OCI-LY7 (cell line): ENCODE results near the gene ME1. TPM values are rescaled to one million over a fixed set of nuclear protein-coding genes. Genes with fewer than 3 reads are reported as not detected.
"Not testable (repeated sequence)": the region's sequence is repeated elsewhere in the genome, so short reads cannot be mapped to it uniquely, and the experiment has no call there.

ENCODE experiments used
- BruUV-seq: library from RNA; stranded (reverse); fragments of 400-500 nt; replicated peaks from 2 replicates; lab custom pipeline; 2021; lab: Mats Ljungman, UMichigan
- CTCF ChIA-PET: fragments of 300-600 bp; sonication (Branson Sonifier 250); formaldehyde crosslinking; loops from one replicate; lab custom pipeline; 2022; ENCODE audit warnings: antibody characterized with exemption; ENCODE audit not compliant: unreplicated experiment; lab: Charles Lee
- POLR2A ChIA-PET: fragments of 300-600 bp; sonication (Branson Sonifier 250); formaldehyde crosslinking; loops from one replicate; lab custom pipeline; 2022; ENCODE audit warnings: antibody characterized with exemption; lab: Charles Lee
- DNase-seq: peaks from one replicate; pipeline ENCODE4 v3.0.0-alpha.2; 2015; ENCODE audit warnings: low spot score
- H2AFZ ChIP-seq: fragments of 200-600 bp; sonication (generic), shearing (Covaris generic); 2 replicates; pipeline ENCODE4 v1.6.1; 2014; ENCODE audit warnings: mild to moderate bottlenecking, antibody characterized with exemption, low read length, moderate library complexity
- H3K27ac ChIP-seq: fragments of 200-600 bp; sonication (generic); 2 replicates; pipeline ENCODE4 v1.5.1; 2014; ENCODE audit warnings: mixed run types, low read depth, mild to moderate bottlenecking, moderate library complexity, low read length, inconsistent platforms; ENCODE audit not compliant: poor library complexity, severe bottlenecking
- H3K36me3 ChIP-seq: fragments of 200-600 bp; sonication (generic); 2 replicates; pipeline ENCODE4 v1.6.1; 2014; ENCODE audit warnings: mild to moderate bottlenecking, antibody characterized with exemption, low read length, moderate library complexity, mixed read lengths; ENCODE audit not compliant: insufficient read depth
- H3K4me1 ChIP-seq: fragments of 200-600 bp; sonication (generic); 2 replicates; pipeline ENCODE4 v1.5.1; 2014; ENCODE audit warnings: mild to moderate bottlenecking, low read length; ENCODE audit not compliant: insufficient read depth, poor library complexity, severe bottlenecking
- H3K4me2 ChIP-seq: fragments of 200-600 bp; sonication (generic); 2 replicates; pipeline ENCODE4 v1.6.1; 2014; ENCODE audit warnings: mild to moderate bottlenecking, low read length
- H3K4me3 ChIP-seq: fragments of 200-600 bp; sonication (generic); 2 replicates; pipeline ENCODE4 v1.5.1; 2014; ENCODE audit warnings: mild to moderate bottlenecking, low read depth, low read length; ENCODE audit not compliant: poor library complexity, severe bottlenecking
- H3K79me2 ChIP-seq: fragments of 200-600 bp; sonication (generic); 2 replicates; pipeline ENCODE4 v1.6.1; 2016; ENCODE audit warnings: low read depth, mild to moderate bottlenecking, low read length, moderate library complexity, mixed read lengths; ENCODE audit not compliant: insufficient read depth
- H3K9me2 ChIP-seq: fragments of 200-600 bp; sonication (generic); 2 replicates; pipeline ENCODE4 v1.6.1; 2016; ENCODE audit warnings: mild to moderate bottlenecking, low read length, mixed read lengths; ENCODE audit not compliant: insufficient read depth
- H3K9me3 ChIP-seq: fragments of 200-600 bp; sonication (generic); 2 replicates; pipeline ENCODE4 v1.6.1; 2014; ENCODE audit warnings: mild to moderate bottlenecking, mixed run types, low read length, mixed read lengths
- H4K20me1 ChIP-seq: fragments of 200-600 bp; sonication (generic); 2 replicates; pipeline ENCODE4 v1.6.1; 2014; ENCODE audit warnings: mild to moderate bottlenecking, antibody characterized with exemption, low read length, moderate library complexity, mixed read lengths; ENCODE audit not compliant: insufficient read depth
- EZH2phosphoT487 ChIP-seq: fragments of 200-600 bp; sonication (generic); IDR thresholded peaks from 2 replicates; pipeline ENCODE4 v1.6.1; 2018; ENCODE audit warnings: low read depth, borderline replicate concordance, mild to moderate bottlenecking, mixed run types, antibody characterized with exemption, low read length, moderate library complexity, mixed read lengths
- intact Hi-C: fragments of 100-400 bp; cut with micrococcal nuclease; formaldehyde crosslinking; loops from one replicate; pipeline ENCODE4 v1.10.0; 2022; ENCODE audit not compliant: unreplicated experiment
- total RNA-seq, 2 experiments: library from RNA; depleted of rRNA in 1 of 2; stranded (reverse); fragments of >200 nt in 1 of 2; shearing (Covaris generic) in 1 of 2; gene quantifications; 2 replicates each; pipeline ENCODE4 v1.2.3, GENCODE V29; 2014 to 2022
- TF ChIP-seq, protein P1 (sequence below): fragments of 200-600 bp; sonication (generic); conservative IDR thresholded peaks from 2 replicates; pipeline ENCODE4 v1.5.1; 2014; ENCODE audit warnings: mild to moderate bottlenecking, antibody characterized with exemption, low read length, moderate library complexity, mixed read lengths

Gene ME1
- total RNA-seq, 2 experiments from 2014 or later: not detected

GRCh38 chr6:83257791-83258190 is 173.1 kb downstream of the ME1 start:
- POLR2A ChIA-PET: interaction anchor here (0.7 kb wide), 1 partner anchor 1365 kb away, joined by 3 read pairs; no protein-coding TSS in a partner anchor
- Histone ChIP-seq H3K4me2 (no peak overlapping the region), H3K79me2 (no peaks in the 10 kb centered on the region), H3K4me3 (no peak overlapping the region), H3K36me3 (no peaks in the 10 kb centered on the region), H2AFZ (no peak overlapping the region), H3K9me2 (no peaks in the 10 kb centered on the region), H3K27ac (no peak overlapping the region), H3K4me1 (no peaks in the 10 kb centered on the region), H4K20me1 (no peaks in the 10 kb centered on the region), H3K9me3 (no peaks in the 10 kb centered on the region)
- TF ChIP-seq EZH2phosphoT487: no peak
- no TSS peak for BruUV-seq
- intact Hi-C loops: no loop called here
- CTCF ChIA-PET: no interaction called here
- no peak for DNase-seq

- H2AFZ ChIP-seq, H3K9me3 ChIP-seq, H3K4me1 ChIP-seq, H3K36me3 ChIP-seq, H3K4me3 ChIP-seq, CTCF ChIA-PET, DNase-seq, intact Hi-C loops, H3K4me2 ChIP-seq, H3K9me2 ChIP-seq, H3K79me2 ChIP-seq, BruUV-seq, H4K20me1 ChIP-seq, H3K27ac ChIP-seq: not testable (repeated sequence)
- POLR2A ChIA-PET: interaction anchor here (0.7 kb wide), 1 partner anchor 255 kb away, joined by 3 read pairs; no protein-coding TSS in a partner anchor
Measured at GRCh38 chr6:83256719-83257118, 174.1 kb downstream of the ME1 start.

GRCh38 chr6:83252719-83253118 is 178.1 kb downstream of the ME1 start:
- intact Hi-C loops: no loop called here
- Histone ChIP-seq H3K36me3 (no peaks in the 10 kb centered on the region), H3K79me2 (no peaks in the 10 kb centered on the region), H3K4me1 (no peaks in the 10 kb centered on the region), H3K4me3 (no peak overlapping the region), H3K9me3 (no peaks in the 10 kb centered on the region), H4K20me1 (no peaks in the 10 kb centered on the region), H3K4me2 (no peak overlapping the region), H3K9me2 (no peaks in the 10 kb centered on the region), H3K27ac (no peak overlapping the region), H2AFZ (no peak overlapping the region)
- TF ChIP-seq EZH2phosphoT487: no peak
- TF ChIP-seq, protein P1, sequence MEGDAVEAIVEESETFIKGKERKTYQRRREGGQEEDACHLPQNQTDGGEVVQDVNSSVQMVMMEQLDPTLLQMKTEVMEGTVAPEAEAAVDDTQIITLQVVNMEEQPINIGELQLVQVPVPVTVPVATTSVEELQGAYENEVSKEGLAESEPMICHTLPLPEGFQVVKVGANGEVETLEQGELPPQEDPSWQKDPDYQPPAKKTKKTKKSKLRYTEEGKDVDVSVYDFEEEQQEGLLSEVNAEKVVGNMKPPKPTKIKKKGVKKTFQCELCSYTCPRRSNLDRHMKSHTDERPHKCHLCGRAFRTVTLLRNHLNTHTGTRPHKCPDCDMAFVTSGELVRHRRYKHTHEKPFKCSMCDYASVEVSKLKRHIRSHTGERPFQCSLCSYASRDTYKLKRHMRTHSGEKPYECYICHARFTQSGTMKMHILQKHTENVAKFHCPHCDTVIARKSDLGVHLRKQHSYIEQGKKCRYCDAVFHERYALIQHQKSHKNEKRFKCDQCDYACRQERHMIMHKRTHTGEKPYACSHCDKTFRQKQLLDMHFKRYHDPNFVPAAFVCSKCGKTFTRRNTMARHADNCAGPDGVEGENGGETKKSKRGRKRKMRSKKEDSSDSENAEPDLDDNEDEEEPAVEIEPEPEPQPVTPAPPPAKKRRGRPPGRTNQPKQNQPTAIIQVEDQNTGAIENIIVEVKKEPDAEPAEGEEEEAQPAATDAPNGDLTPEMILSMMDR: no peak
- POLR2A ChIA-PET: interaction anchor here (0.8 kb wide), 1 partner anchor 41 kb away, joined by 3 read pairs; no protein-coding TSS in a partner anchor
- CTCF ChIA-PET: no interaction called here
- DNase-seq: no peak
- BruUV-seq: no TSS peak

DNA sequence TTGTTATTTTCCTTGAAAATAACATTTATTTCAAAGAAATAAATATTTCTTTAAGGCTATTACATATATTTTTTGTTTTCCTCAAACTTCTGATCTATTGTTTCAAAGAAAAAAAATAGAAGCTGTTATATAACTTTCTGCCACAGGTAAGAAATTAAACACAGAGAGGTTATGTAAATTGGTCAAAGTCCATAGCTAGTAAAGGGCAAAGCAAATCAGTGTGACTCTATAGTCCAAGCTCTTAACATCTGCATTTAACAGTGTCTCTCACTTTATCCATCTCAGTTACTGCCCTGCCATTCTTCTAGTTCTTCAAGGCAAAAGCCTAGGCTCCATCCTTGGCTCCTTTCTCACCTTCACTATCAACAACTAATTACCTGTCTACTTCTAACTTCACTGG is 180.6 kb downstream of the ME1 start:
- no peaks in the 10 kb centered on the region for H3K9me2 ChIP-seq
- ChIA-PET POLR2A (interaction anchor here (0.7 to 1.1 kb wide), 2 partner anchors 9 to 39 kb away, joined by 3 read pairs; no protein-coding TSS in a partner anchor), CTCF (no interaction called here)
- H2AFZ ChIP-seq: no peak overlapping the region
- no peaks in the 10 kb centered on the region for H3K9me3 ChIP-seq
- intact Hi-C loops: no loop called here
- no peak overlapping the region for H3K27ac ChIP-seq
- H3K4me2 ChIP-seq: no peak overlapping the region
- H3K36me3 ChIP-seq: no peaks in the 10 kb centered on the region
- no peaks in the 10 kb centered on the region for H3K79me2 ChIP-seq
- no peaks in the 10 kb centered on the region for H3K4me1 ChIP-seq
- TF ChIP-seq, protein P1: no peak
- no peak for TF ChIP-seq EZH2phosphoT487
- no peak for DNase-seq
- no TSS peak for BruUV-seq
- H4K20me1 ChIP-seq: no peaks in the 10 kb centered on the region
- H3K4me3 ChIP-seq: no peak overlapping the region
